K562 (cell line): ENCODE measurements around the gene PROK2. TPM values are rescaled to one million over a fixed set of nuclear protein-coding genes. Genes with fewer than 3 reads are reported as not detected.

Experiments
- ARID1B ChIP-seq: fragments of 450-650 bp; IDR thresholded peaks from 2 replicates; pipeline ENCODE4 v1.6.1; 2016; ENCODE audit warnings: antibody characterized with exemption, mild to moderate bottlenecking, inconsistent platforms
- CEBPB ChIP-seq: fragments of 450-650 bp; IDR thresholded peaks from 2 replicates; pipeline ENCODE4 v1.6.1; 2016; ENCODE audit warnings: missing genetic modification characterization, missing compliant biosample characterization
- HDAC2 ChIP-seq: fragments of 450-650 bp; IDR thresholded peaks from 2 replicates; pipeline ENCODE4 v1.6.1; 2016; ENCODE audit warnings: mild to moderate bottlenecking
- ILK ChIP-seq: fragments of 450-650 bp; IDR thresholded peaks from 2 replicates; pipeline ENCODE4 v1.6.1; 2016; ENCODE audit warnings: missing genetic modification characterization, low read depth, mild to moderate bottlenecking, missing compliant biosample characterization, moderate library complexity, borderline replicate concordance
- MEIS2 ChIP-seq: fragments of 450-650 bp; IDR thresholded peaks from 2 replicates; pipeline ENCODE4 v1.6.1; 2014; ENCODE audit warnings: mild to moderate bottlenecking; ENCODE audit not compliant: partially characterized antibody
- NRF1 ChIP-seq, 2 experiments: fragments of 450-650 bp; IDR thresholded peaks in 1 of 2; conservative IDR thresholded peaks in 1 of 2; 2 replicates each; pipeline ENCODE4 v1.6.1; 2014; ENCODE audit warnings: mild to moderate bottlenecking in 2 of 2
- RAD51 ChIP-seq: fragments of 450-650 bp; IDR thresholded peaks from 2 replicates; pipeline ENCODE4 v1.7.1; 2016; ENCODE audit warnings: low read depth, mild to moderate bottlenecking, borderline replicate concordance
- SOX6 ChIP-seq: fragments of 450-650 bp; IDR thresholded peaks from 2 replicates; pipeline ENCODE4 v1.6.1; 2014; ENCODE audit warnings: mild to moderate bottlenecking
- polyA plus RNA-seq, 8 experiments: library from polyadenylated mRNA; depleted of rRNA in 4 of 8; stranded (reverse) in 5 of 8; unstranded in 3 of 8; fragments of >200 nt; fragmentation: Nextera tagmentation in 2 of 8; fragmentation: Illumina TruSeq in 1 of 8; extraction: Ambion mirVana in 2 of 8; extraction: Trizol in 1 of 8; gene quantifications; 2 replicates each; pipeline versions ENCODE4 v1.2.1 to v1.2.3, GENCODE V29; 2011 to 2014; ENCODE audit warnings: inconsistent platforms in 1 of 8, missing spikeins in 1 of 8
- total RNA-seq, 7 experiments: library from RNA; depleted of rRNA in 6 of 7; stranded (reverse); fragments of >200 nt in 6 of 7; fragmentation: Illumina TruSeq in 2 of 7; extraction: Trizol in 2 of 7; gene quantifications; 2 replicates each; pipeline versions ENCODE4 v1.2.1 to v1.2.3, GENCODE V29; 2011 to 2021; ENCODE audit warnings: low replicate concordance in 1 of 7
- TF ChIP-seq, protein P1 (sequence below), 2 experiments: fragments of 450-650 bp; formaldehyde crosslinking in 1 of 2; IDR thresholded peaks; 2 replicates each; pipeline versions ENCODE4 v1.4.0 to v1.6.1; 2014 to 2020; ENCODE audit warnings: mild to moderate bottlenecking in 2 of 2, borderline replicate concordance in 1 of 2, low read depth in 1 of 2
- TF ChIP-seq, protein P2 (sequence below): fragments of 450-650 bp; formaldehyde crosslinking; IDR thresholded peaks from 2 replicates; pipeline ENCODE4 v1.4.0; 2020; ENCODE audit warnings: mild to moderate bottlenecking, mixed read lengths
- TF ChIP-seq, protein P3 (sequence below): fragments of 250-450 bp; sonication (Bioruptor Pico); IDR thresholded peaks from 2 replicates; pipeline ENCODE4 v1.8.0; 2021; ENCODE audit warnings: moderate library complexity, mild to moderate bottlenecking, inconsistent platforms
- TF ChIP-seq, protein P4 (sequence below): fragments of 450-650 bp; IDR thresholded peaks from 2 replicates; pipeline ENCODE4 v1.6.1; 2016; ENCODE audit warnings: borderline replicate concordance
- TF ChIP-seq, protein P5 (sequence below), 2 experiments: fragments of 450-650 bp in 1 of 2; sonication (generic) in 1 of 2; formaldehyde crosslinking in 1 of 2; IDR thresholded peaks in 1 of 2; conservative IDR thresholded peaks in 1 of 2; 2 replicates each; pipeline versions ENCODE4 v1.6.1 to v1.8.1; 2016 to 2023; ENCODE audit warnings: mild to moderate bottlenecking in 2 of 2, moderate library complexity in 2 of 2, inconsistent platforms in 1 of 2, missing genetic modification reagents in 1 of 2

The PROK2 gene
- total and polyA plus RNA-seq, 9 of the 15 experiments (the other 6 are each of a cell fraction or from before 2014, with no cell fraction given) = 0.07 to 0.13 TPM; not detected in 7

DNA sequence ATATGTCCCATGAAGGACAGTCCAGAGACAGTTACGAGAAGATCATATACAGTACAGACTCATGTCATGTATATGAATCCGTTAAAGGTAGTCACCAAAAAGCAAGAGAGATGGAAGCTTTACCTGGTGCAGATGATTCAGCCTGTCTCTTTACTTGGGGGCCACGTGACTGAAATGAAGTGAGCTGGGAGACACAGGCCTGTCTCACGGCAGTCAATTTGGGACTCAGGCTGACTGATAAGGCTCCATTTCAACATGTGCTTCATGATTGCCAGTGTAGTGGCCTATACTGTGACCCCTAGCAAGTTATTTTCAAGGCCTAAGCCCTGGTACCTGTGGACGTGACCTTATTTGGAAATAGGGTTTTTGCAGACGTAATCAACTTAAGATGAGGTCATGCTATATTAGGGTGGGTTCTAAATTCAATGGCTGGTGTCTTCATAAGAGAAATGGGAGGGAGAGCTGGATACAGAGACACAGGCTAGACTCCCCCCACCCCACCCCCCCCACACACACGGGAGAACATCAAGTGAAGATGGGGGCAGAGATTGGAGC, 3.0 kb upstream of the PROK2 start (continued):
- TF ChIP-seq, protein P1, sequence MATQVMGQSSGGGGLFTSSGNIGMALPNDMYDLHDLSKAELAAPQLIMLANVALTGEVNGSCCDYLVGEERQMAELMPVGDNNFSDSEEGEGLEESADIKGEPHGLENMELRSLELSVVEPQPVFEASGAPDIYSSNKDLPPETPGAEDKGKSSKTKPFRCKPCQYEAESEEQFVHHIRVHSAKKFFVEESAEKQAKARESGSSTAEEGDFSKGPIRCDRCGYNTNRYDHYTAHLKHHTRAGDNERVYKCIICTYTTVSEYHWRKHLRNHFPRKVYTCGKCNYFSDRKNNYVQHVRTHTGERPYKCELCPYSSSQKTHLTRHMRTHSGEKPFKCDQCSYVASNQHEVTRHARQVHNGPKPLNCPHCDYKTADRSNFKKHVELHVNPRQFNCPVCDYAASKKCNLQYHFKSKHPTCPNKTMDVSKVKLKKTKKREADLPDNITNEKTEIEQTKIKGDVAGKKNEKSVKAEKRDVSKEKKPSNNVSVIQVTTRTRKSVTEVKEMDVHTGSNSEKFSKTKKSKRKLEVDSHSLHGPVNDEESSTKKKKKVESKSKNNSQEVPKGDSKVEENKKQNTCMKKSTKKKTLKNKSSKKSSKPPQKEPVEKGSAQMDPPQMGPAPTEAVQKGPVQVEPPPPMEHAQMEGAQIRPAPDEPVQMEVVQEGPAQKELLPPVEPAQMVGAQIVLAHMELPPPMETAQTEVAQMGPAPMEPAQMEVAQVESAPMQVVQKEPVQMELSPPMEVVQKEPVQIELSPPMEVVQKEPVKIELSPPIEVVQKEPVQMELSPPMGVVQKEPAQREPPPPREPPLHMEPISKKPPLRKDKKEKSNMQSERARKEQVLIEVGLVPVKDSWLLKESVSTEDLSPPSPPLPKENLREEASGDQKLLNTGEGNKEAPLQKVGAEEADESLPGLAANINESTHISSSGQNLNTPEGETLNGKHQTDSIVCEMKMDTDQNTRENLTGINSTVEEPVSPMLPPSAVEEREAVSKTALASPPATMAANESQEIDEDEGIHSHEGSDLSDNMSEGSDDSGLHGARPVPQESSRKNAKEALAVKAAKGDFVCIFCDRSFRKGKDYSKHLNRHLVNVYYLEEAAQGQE (IDR thresholded peaks at IDR 0.05; ENCODE audit: borderline replicate concordance) = 0 out of 2 replicates have a peak, but pooled peaks have one; percentile 8
- TF ChIP-seq, protein P1 (CRISPR knock-in tag; IDR thresholded peaks at IDR 0.05; ENCODE audit: low read depth) = no peak
- TF ChIP-seq HDAC2 (no peak), MEIS2 (peak; percentile 42), ARID1B (peak; percentile 33; the same call in 1 of the 2 replicates), SOX6 (0 out of 2 replicates have a peak, but pooled peaks have one; percentile 9), NRF1 (conservative IDR thresholded peaks at IDR 0.05 in 1 of 2, IDR thresholded peaks at IDR 0.05 in 1 of 2) (no peak), CEBPB (0 out of 2 replicates have a peak, but pooled peaks have one; percentile 8), RAD51 (peak; percentile 78), ILK (tag) (no peak)
- TF ChIP-seq, protein P2, sequence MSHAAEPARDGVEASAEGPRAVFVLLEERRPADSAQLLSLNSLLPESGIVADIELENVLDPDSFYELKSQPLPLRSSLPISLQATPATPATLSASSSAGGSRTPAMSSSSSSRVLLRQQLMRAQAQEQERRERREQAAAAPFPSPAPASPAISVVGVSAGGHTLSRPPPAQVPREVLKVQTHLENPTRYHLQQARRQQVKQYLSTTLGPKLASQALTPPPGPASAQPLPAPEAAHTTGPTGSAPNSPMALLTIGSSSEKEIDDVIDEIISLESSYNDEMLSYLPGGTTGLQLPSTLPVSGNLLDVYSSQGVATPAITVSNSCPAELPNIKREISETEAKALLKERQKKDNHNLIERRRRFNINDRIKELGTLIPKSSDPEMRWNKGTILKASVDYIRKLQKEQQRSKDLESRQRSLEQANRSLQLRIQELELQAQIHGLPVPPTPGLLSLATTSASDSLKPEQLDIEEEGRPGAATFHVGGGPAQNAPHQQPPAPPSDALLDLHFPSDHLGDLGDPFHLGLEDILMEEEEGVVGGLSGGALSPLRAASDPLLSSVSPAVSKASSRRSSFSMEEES (CRISPR knock-in tag) = peak; percentile 66
- TF ChIP-seq, protein P3, sequence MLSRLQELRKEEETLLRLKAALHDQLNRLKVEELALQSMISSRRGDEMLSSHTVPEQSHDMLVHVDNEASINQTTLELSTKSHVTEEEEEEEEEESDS = no peak
- TF ChIP-seq, protein P4, sequence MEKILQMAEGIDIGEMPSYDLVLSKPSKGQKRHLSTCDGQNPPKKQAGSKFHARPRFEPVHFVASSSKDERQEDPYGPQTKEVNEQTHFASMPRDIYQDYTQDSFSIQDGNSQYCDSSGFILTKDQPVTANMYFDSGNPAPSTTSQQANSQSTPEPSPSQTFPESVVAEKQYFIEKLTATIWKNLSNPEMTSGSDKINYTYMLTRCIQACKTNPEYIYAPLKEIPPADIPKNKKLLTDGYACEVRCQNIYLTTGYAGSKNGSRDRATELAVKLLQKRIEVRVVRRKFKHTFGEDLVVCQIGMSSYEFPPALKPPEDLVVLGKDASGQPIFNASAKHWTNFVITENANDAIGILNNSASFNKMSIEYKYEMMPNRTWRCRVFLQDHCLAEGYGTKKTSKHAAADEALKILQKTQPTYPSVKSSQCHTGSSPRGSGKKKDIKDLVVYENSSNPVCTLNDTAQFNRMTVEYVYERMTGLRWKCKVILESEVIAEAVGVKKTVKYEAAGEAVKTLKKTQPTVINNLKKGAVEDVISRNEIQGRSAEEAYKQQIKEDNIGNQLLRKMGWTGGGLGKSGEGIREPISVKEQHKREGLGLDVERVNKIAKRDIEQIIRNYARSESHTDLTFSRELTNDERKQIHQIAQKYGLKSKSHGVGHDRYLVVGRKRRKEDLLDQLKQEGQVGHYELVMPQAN = no peak
- TF ChIP-seq, protein P5, sequence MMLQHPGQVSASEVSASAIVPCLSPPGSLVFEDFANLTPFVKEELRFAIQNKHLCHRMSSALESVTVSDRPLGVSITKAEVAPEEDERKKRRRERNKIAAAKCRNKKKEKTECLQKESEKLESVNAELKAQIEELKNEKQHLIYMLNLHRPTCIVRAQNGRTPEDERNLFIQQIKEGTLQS (IDR thresholded peaks at IDR 0.05) = peak; percentile 40; the same call in 1 of the 2 replicates
- TF ChIP-seq, protein P5 (CRISPR knock-in tag; conservative IDR thresholded peaks at IDR 0.05) = no peak
